PC-9 (cell line): ENCODE measurements around the gene PSMD4.

Source experiments
- CTCF ChIP-seq: fragments of 200-600 bp; sonication (generic); conservative IDR thresholded peaks from 2 replicates; pipeline ENCODE4 v1.6.1; 2017; ENCODE audit warnings: mixed run types, antibody characterized with exemption, mild to moderate bottlenecking, moderate library complexity
- EZH2 ChIP-seq: fragments of 200-600 bp; sonication (generic); IDR thresholded peaks from 2 replicates; pipeline ENCODE4 v1.8.0; 2017; ENCODE audit warnings: antibody characterized with exemption, low read depth

- TF ChIP-seq CTCF, result no peak
- no peak for TF ChIP-seq EZH2
Measured at GRCh38 chr1:151213560-151213959, 41.0 kb upstream of the PSMD4 start.
